Measurements from ENCODE around the gene CDH22.

DNA sequence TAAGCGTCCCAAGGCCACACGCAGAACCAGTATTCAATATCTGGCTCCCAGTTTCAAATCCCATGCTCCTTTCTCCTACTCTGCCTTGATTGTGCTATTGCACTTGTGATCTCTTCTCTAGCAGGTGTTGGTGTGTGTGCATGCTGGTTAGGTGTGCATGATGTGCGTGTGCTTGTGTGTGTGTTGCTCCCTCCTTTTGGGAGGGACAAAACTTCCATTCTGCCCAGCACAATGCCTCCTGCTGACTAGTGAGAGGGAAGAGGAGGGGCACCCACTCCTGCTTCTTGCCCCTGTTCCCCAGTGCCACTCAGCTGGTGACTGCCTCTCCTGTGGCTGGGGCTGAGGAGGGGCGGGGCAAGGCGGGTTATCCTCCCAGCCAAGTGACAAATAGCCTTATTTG is 170.5 kb downstream of the CDH22 start:
- TF ChIP-seq CTCF (IDR thresholded peaks at IDR 0.05) (no peak), EZH2 (IDR thresholded peaks at IDR 0.05; ENCODE audit: borderline replicate concordance, insufficient read depth, low read depth, low read length, poor library complexity, severe bottlenecking) (no peak)
